ENCODE measurements around the gene TLR10.

DNA sequence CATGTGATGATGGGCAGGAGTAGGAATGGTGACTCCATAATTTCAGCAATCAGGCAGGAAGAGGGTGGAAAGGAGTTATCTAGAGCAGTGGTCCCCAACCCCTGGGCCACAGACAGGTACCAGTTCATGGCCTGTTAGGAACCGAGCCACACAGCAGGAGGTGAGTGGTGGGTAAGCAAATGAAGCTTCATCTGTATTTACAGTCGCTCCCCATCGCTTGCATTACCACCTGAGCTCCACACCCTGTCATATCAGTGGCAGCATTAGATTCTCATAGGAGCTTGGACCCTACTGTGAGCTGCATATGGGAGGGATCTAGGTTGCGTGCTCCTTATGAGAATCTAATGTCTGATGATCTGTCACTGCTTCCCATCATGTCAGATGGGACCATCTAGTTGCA, 1.4 kb upstream of the TLR10 start:
- TF ChIP-seq CTCF (IDR thresholded peaks at IDR 0.05): no peak
- TF ChIP-seq POLR2A (IDR thresholded peaks at IDR 0.05): no peak
- TF ChIP-seq POLR2AphosphoS5 (IDR thresholded peaks at IDR 0.05; ENCODE audit: insufficient read depth in 1 of 2, low read depth in 1 of 2): no peak

Measured in vagina (tissue), 2 donors.